ENCODE results near the gene ELN. TPM values are rescaled to one million over a fixed set of nuclear protein-coding genes. Genes with fewer than 3 reads are reported as not detected.

Gene ELN
- total RNA-seq, 4 donors from 2014 or later, result 337 to 646 (median 447) TPM

GRCh38 chr7:73994761-73995160 lies 33.2 kb upstream of the ELN start:
- TF ChIP-seq POLR2A (IDR thresholded peaks at IDR 0.05; ENCODE audit: low read depth) (no peak), POLR2AphosphoS5 (IDR thresholded peaks at IDR 0.05) (no peak), EP300 (IDR thresholded peaks at IDR 0.05) (no peak), CTCF (IDR thresholded peaks at IDR 0.05) (no peak)
- peaks cover 5 to 83% (median 60%) of the 10 kb centered on the region in 4 donors for H3K4me1 ChIP-seq
- intact Hi-C loops (cut with DNase I), result no loop called here

GRCh38 chr7:73995330-73995729 lies 32.6 kb upstream of the ELN start:
- TF ChIP-seq POLR2A (IDR thresholded peaks at IDR 0.05; ENCODE audit: low read depth), result no peak
- TF ChIP-seq POLR2AphosphoS5 (IDR thresholded peaks at IDR 0.05), result peak; percentile 36 to 44
- no peaks in the 10 kb centered on the region for H3K36me3 ChIP-seq
- DNase-seq (ENCODE audit: extremely low spot score), result no peak
- H3K9me3 ChIP-seq, result peaks cover 0 to 11% (median 4%) of the 10 kb centered on the region in 4 donors
- intact Hi-C loops (cut with DNase I), result no loop called here
- no peak overlapping the region for H3K4me3 ChIP-seq
- WGBS, result 30% methylated on average over 4 of the region's 4 CpGs
- no peaks in the 10 kb centered on the region for H3K27me3 ChIP-seq
- H3K27ac ChIP-seq (replicated peaks in 1 of 4), result peak overlapping the region; percentile 64 to 78 (median 76)
- peaks cover 10 to 89% (median 66%) of the 10 kb centered on the region in 4 donors for H3K4me1 ChIP-seq

More at GRCh38 chr7:73994761-73995160, 33.2 kb upstream of the ELN start:
- peaks cover 0 to 11% (median 4%) of the 10 kb centered on the region in 4 donors for H3K9me3 ChIP-seq
- DNase-seq (ENCODE audit: extremely low spot score), result no peak
- no peak overlapping the region for H3K4me3 ChIP-seq
- H3K27ac ChIP-seq (replicated peaks in 1 of 4), result peak overlapping the region; percentile 64 to 78 (median 76)
- no peaks in the 10 kb centered on the region for H3K36me3 ChIP-seq
- no peaks in the 10 kb centered on the region for H3K27me3 ChIP-seq

- TF ChIP-seq EP300 (IDR thresholded peaks at IDR 0.05), result no peak
- peak overlapping the region; percentile 64 to 78 (median 76) for H3K27ac ChIP-seq (replicated peaks in 1 of 4)
These were observed 32.0 kb upstream of the ELN start for GRCh38 chr7:73995821-73996511.

GRCh38 chr7:73997056-73997455 lies 30.9 kb upstream of the ELN start:
- H3K4me1 ChIP-seq, result peaks cover 15 to 96% (median 75%) of the 10 kb centered on the region in 4 donors
- TF ChIP-seq CTCF (IDR thresholded peaks at IDR 0.05) (no peak), POLR2A (IDR thresholded peaks at IDR 0.05; ENCODE audit: low read depth) (no peak), POLR2AphosphoS5 (IDR thresholded peaks at IDR 0.05) (no peak), EP300 (IDR thresholded peaks at IDR 0.05) (no peak)
- peaks cover 0 to 11% (median 4%) of the 10 kb centered on the region in 4 donors for H3K9me3 ChIP-seq
- no peaks in the 10 kb centered on the region for H3K36me3 ChIP-seq
- H3K4me3 ChIP-seq, result no peak overlapping the region
- no peak for DNase-seq (ENCODE audit: extremely low spot score)
- intact Hi-C loops (cut with DNase I), result no loop called here
- WGBS, result 67% methylated on average over 7 of the region's 7 CpGs
- H3K27ac ChIP-seq (replicated peaks in 1 of 4), result peak overlapping the region in 2 of 4 donors; percentile 26 to 74
- no peaks in the 10 kb centered on the region for H3K27me3 ChIP-seq

More at GRCh38 chr7:73995821-73996511, 32.0 kb upstream of the ELN start:
- H3K4me1 ChIP-seq, result peaks cover 11 to 95% (median 72%) of the 10 kb centered on the region in 4 donors
- peaks cover 0 to 11% (median 4%) of the 10 kb centered on the region in 4 donors for H3K9me3 ChIP-seq
- no peaks in the 10 kb centered on the region for H3K36me3 ChIP-seq
- 58% methylated on average over 3 of the region's 3 CpGs for WGBS
- intact Hi-C loops (cut with DNase I), result no loop called here
- no peak for DNase-seq (ENCODE audit: extremely low spot score)
- no peak overlapping the region for H3K4me3 ChIP-seq
- no peaks in the 10 kb centered on the region for H3K27me3 ChIP-seq

- intact Hi-C loops (cut with DNase I), result no loop called here
- WGBS, result 41% methylated on average over 22 of the region's 26 CpGs
- Histone ChIP-seq H3K4me1 (peaks cover 22 to 87% (median 78%) of the 10 kb centered on the region in 4 donors), H3K27me3 (no peaks in the 10 kb centered on the region), H3K27ac (replicated peaks in 1 of 4) (peak overlapping the region; percentile 75 to 91 (median 85)), H3K4me3 (peak overlapping the region in 1 of 4 donors; percentile 15), H3K9me3 (peaks cover 0 to 5% (median 1%) of the 10 kb centered on the region in 4 donors), H3K36me3 (no peaks in the 10 kb centered on the region)
- DNase-seq (ENCODE audit: extremely low spot score), result no peak
- TF ChIP-seq POLR2A (IDR thresholded peaks at IDR 0.05; ENCODE audit: low read depth) (no peak), EP300 (IDR thresholded peaks at IDR 0.05) (peak; percentile 20), CTCF (IDR thresholded peaks at IDR 0.05) (no peak), POLR2AphosphoS5 (IDR thresholded peaks at IDR 0.05) (peak; percentile 73 to 79)
These were observed 28.1 kb upstream of the ELN start for GRCh38 chr7:73999664-74000435.

Measured in esophagus muscularis mucosa (tissue), 4 donors.